HG03521 (cell line): ENCODE measurements around the gene EPGN.

Experiments used
- ATAC-seq: cut with Tn5 transposase; IDR thresholded peaks from one replicate; pipeline ENCODE4 v1.9.1; 2021; ENCODE audit warnings: mild to moderate bottlenecking, moderate library complexity; ENCODE audit not compliant: unreplicated experiment

The EPGN gene

GRCh38 chr4:74308215-74308614 is at the start of gene EPGN:
EPGN (plus strand) TSS chr4:74308470; CDS start chr4:74308534, 64 bp downstream.
- ATAC-seq, result no peak

- no peak for ATAC-seq
Observed at GRCh38 chr4:74258963-74259362, 49.3 kb upstream of the EPGN start.

- ATAC-seq, result no peak
Observed at GRCh38 chr4:74260036-74260435, 48.2 kb upstream of the EPGN start.

- ATAC-seq, result no peak
Observed at GRCh38 chr4:74262522-74262921, 45.7 kb upstream of the EPGN start.

- no peak for ATAC-seq
Observed at GRCh38 chr4:74263551-74263950, 44.7 kb upstream of the EPGN start.

- no peak for ATAC-seq
Observed at GRCh38 chr4:74266081-74266480, 42.2 kb upstream of the EPGN start.

GRCh38 chr4:74267998-74268606 is 40.2 kb upstream of the EPGN start:
- ATAC-seq, result no peak

GRCh38 chr4:74268643-74269042 is 39.6 kb upstream of the EPGN start:
- no peak for ATAC-seq

- ATAC-seq, result no peak
Observed at GRCh38 chr4:74278490-74278889, 29.8 kb upstream of the EPGN start.

- ATAC-seq, result no peak
Observed at GRCh38 chr4:74279716-74280115, 28.6 kb upstream of the EPGN start.

- no peak for ATAC-seq
Observed at GRCh38 chr4:74282926-74283325, 25.3 kb upstream of the EPGN start.

- ATAC-seq, result no peak
Observed at GRCh38 chr4:74283614-74284013, 24.7 kb upstream of the EPGN start.

GRCh38 chr4:74284053-74284452 is 24.2 kb upstream of the EPGN start:
- no peak for ATAC-seq

GRCh38 chr4:74287164-74287563 is 21.1 kb upstream of the EPGN start:
- ATAC-seq, result no peak

- no peak for ATAC-seq
Observed at GRCh38 chr4:74287791-74288190, 20.5 kb upstream of the EPGN start.

- ATAC-seq, result no peak
Observed at GRCh38 chr4:74291471-74291870, 16.8 kb upstream of the EPGN start.

- no peak for ATAC-seq
Observed at GRCh38 chr4:74292111-74292870, 16.0 kb upstream of the EPGN start.

- ATAC-seq, result no peak
Observed at GRCh38 chr4:74293558-74293957, 14.7 kb upstream of the EPGN start.

GRCh38 chr4:74294681-74295080 is 13.6 kb upstream of the EPGN start:
- no peak for ATAC-seq

GRCh38 chr4:74297539-74297938 is 10.7 kb upstream of the EPGN start:
- ATAC-seq, result no peak

- ATAC-seq, result no peak
Observed at GRCh38 chr4:74304095-74304625, 4.1 kb upstream of the EPGN start.

- ATAC-seq, result no peak
Observed at GRCh38 chr4:74305000-74305399, 3.3 kb upstream of the EPGN start.
